Measurements from ENCODE around the gene MRGPRG.

DNA sequence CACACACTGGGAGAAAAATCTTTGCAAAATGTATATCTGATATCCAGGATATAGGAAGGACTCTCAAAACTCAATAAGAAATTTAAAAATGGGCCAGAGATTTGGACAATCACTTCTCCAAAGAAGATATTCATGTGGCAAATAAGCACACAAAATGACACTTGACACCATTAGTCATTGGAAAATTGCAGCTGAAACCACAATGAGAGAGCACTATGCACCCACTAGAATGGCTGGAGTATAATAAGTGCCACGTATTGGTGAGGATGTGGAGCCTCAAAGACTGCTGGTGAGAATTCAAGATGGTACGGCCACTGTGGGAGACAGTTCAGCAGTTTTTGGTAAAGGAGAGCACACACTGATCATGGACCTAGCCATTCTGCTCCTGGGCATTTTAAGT is 40.7 kb downstream of the MRGPRG start:
- TF ChIP-seq, protein P1, sequence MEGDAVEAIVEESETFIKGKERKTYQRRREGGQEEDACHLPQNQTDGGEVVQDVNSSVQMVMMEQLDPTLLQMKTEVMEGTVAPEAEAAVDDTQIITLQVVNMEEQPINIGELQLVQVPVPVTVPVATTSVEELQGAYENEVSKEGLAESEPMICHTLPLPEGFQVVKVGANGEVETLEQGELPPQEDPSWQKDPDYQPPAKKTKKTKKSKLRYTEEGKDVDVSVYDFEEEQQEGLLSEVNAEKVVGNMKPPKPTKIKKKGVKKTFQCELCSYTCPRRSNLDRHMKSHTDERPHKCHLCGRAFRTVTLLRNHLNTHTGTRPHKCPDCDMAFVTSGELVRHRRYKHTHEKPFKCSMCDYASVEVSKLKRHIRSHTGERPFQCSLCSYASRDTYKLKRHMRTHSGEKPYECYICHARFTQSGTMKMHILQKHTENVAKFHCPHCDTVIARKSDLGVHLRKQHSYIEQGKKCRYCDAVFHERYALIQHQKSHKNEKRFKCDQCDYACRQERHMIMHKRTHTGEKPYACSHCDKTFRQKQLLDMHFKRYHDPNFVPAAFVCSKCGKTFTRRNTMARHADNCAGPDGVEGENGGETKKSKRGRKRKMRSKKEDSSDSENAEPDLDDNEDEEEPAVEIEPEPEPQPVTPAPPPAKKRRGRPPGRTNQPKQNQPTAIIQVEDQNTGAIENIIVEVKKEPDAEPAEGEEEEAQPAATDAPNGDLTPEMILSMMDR (IDR thresholded peaks at IDR 0.05), result no peak
- no peak for TF ChIP-seq ZFX (IDR thresholded peaks at IDR 0.05; ENCODE audit: borderline replicate concordance)
